ENCODE data around the gene TMA7B.

- no peak for TF ChIP-seq CTCF (conservative IDR thresholded peaks at IDR 0.05; ENCODE audit: low read depth, low read length)
- TF ChIP-seq RAD21 (IDR thresholded peaks at IDR 0.05; ENCODE audit: low read length) = no peak
- TF ChIP-seq RCOR1 (IDR thresholded peaks at IDR 0.05; ENCODE audit: insufficient replicate concordance, low read length) = no peak
- TF ChIP-seq BHLHE40 (IDR thresholded peaks at IDR 0.05; ENCODE audit: low read depth, low read length) = no peak
- TF ChIP-seq CEBPB (IDR thresholded peaks at IDR 0.05; ENCODE audit: low read depth, low read length) = no peak
- TF ChIP-seq MXI1 (IDR thresholded peaks at IDR 0.05; ENCODE audit: borderline replicate concordance, low read depth, low read length) = no peak
- no peak for TF ChIP-seq RFX5 (IDR thresholded peaks at IDR 0.05; ENCODE audit: low read depth, low read length)
- TF ChIP-seq FOS (IDR thresholded peaks at IDR 0.05; ENCODE audit: low read depth, low read length) = no peak
- no peak for TF ChIP-seq POLR2A (IDR thresholded peaks at IDR 0.05; ENCODE audit: low read depth, low read length)
Measured at GRCh38 chr22:39943953-39944872, 16.0 kb upstream of the TMA7B start.
